GM23338 (cell line): ENCODE measurements around the gene EPS8L1. TPM values are rescaled to one million over a fixed set of nuclear protein-coding genes. Genes with fewer than 3 reads are reported as not detected.

Experiments used
- ATAC-seq: fragments of 200-7000 bp; cut with Tn5 transposase; 3 replicates; pipeline ENCODE4 v1.9.1; 2020
- DNase-seq: peaks from one replicate; pipeline ENCODE4 v3.0.0-alpha.2; 2015; ENCODE audit warnings: low spot score
- H2AFZ ChIP-seq: fragments of 200-600 bp; sonication (generic); 2 replicates; pipeline ENCODE4 v1.8.0; 2016; ENCODE audit warnings: antibody characterized with exemption, mild to moderate bottlenecking, moderate library complexity
- H3F3A ChIP-seq: fragments of 200-600 bp; sonication (generic); replicated peaks from 2 replicates; pipeline ENCODE4 v1.8.0; 2017; ENCODE audit warnings: antibody characterized with exemption, mixed run types, low read depth
- H3K27ac ChIP-seq: fragments of 200-600 bp; sonication (generic); 2 replicates; pipeline ENCODE4 v1.6.1; 2016; ENCODE audit warnings: low read depth
- H3K27me3 ChIP-seq: fragments of 200-600 bp; sonication (generic); 2 replicates; pipeline ENCODE4 v1.8.0; 2016; ENCODE audit warnings: mild to moderate bottlenecking, mixed run types, moderate library complexity; ENCODE audit not compliant: insufficient read depth
- H3K36me3 ChIP-seq: fragments of 200-600 bp; sonication (generic); 2 replicates; pipeline ENCODE4 v1.8.0; 2016; ENCODE audit warnings: mild to moderate bottlenecking; ENCODE audit not compliant: insufficient read depth
- H3K4me1 ChIP-seq: fragments of 200-600 bp; sonication (generic); 2 replicates; pipeline ENCODE4 v1.8.0; 2016; ENCODE audit warnings: mild to moderate bottlenecking, moderate library complexity; ENCODE audit not compliant: insufficient read depth
- H3K4me2 ChIP-seq: fragments of 200-600 bp; sonication (generic); 2 replicates; pipeline ENCODE4 v1.7.1; 2017; ENCODE audit warnings: mixed run types
- H3K4me3 ChIP-seq: fragments of 200-600 bp; sonication (generic); 2 replicates; pipeline ENCODE4 v1.6.1; 2016; ENCODE audit warnings: mixed run types
- H3K79me2 ChIP-seq: fragments of 200-600 bp; sonication (generic); replicated peaks from 2 replicates; pipeline ENCODE4 v1.8.0; 2017; ENCODE audit warnings: mild to moderate bottlenecking; ENCODE audit not compliant: insufficient read depth
- H3K9me2 ChIP-seq: fragments of 200-600 bp; sonication (generic); 2 replicates; pipeline ENCODE4 v1.8.0; 2017; ENCODE audit not compliant: insufficient read depth
- H4K20me1 ChIP-seq: fragments of 200-600 bp; sonication (generic); replicated peaks from 2 replicates; pipeline ENCODE4 v1.8.0; 2017; ENCODE audit warnings: mild to moderate bottlenecking; ENCODE audit not compliant: insufficient read depth
- H3K27ac Mint-ChIP-seq: 2 replicates; pipeline ENCODE4 v1.8.0; 2020; ENCODE audit warnings: inconsistent platforms, mild to moderate bottlenecking, moderate library complexity, mixed read lengths
- H3K27me3 Mint-ChIP-seq: 3 replicates; pipeline ENCODE4 v1.8.0; 2022; ENCODE audit warnings: low read depth, mild to moderate bottlenecking, moderate library complexity, mixed read lengths, inconsistent platforms; ENCODE audit not compliant: insufficient read depth, poor library complexity
- H3K36me3 Mint-ChIP-seq: 3 replicates; pipeline ENCODE4 v1.8.0; 2021; ENCODE audit warnings: low read depth, mild to moderate bottlenecking, inconsistent platforms, moderate library complexity, mixed read lengths
- H3K4me1 Mint-ChIP-seq: 3 replicates; pipeline ENCODE4 v1.8.0; 2020; ENCODE audit warnings: mild to moderate bottlenecking, inconsistent platforms, mixed read lengths
- H3K4me3 Mint-ChIP-seq: 3 replicates; pipeline ENCODE4 v1.8.0; 2021; ENCODE audit warnings: moderate library complexity, mild to moderate bottlenecking, inconsistent platforms, mixed read lengths
- H3K9me3 Mint-ChIP-seq: 3 replicates; pipeline ENCODE4 v1.8.0; 2020; ENCODE audit warnings: moderate library complexity, mild to moderate bottlenecking, inconsistent platforms, mixed read lengths
- CREB1 ChIP-seq: fragments of 250-450 bp; sonication (Bioruptor Pico); IDR thresholded peaks from 2 replicates; pipeline ENCODE4 v1.5.0; 2020; ENCODE audit warnings: low read depth, mild to moderate bottlenecking, moderate library complexity
- CTCF ChIP-seq, 2 experiments: fragments of 200-600 bp in 1 of 2; sonication (generic) in 1 of 2; conservative IDR thresholded peaks; 2 replicates each; pipeline versions ENCODE4 v1.5.1 to v1.6.1; 2016 to 2017; ENCODE audit warnings: antibody characterized with exemption in 2 of 2, low read depth in 2 of 2, mild to moderate bottlenecking in 2 of 2, moderate library complexity in 1 of 2
- ETS1 ChIP-seq: IDR thresholded peaks from 2 replicates; pipeline ENCODE4 v1.6.1; 2016; ENCODE audit warnings: antibody characterized with exemption
- EZH2 ChIP-seq: fragments of 200-600 bp; sonication (generic); IDR thresholded peaks from one replicate; pipeline ENCODE4 v1.8.0; 2017; ENCODE audit warnings: antibody characterized with exemption, mild to moderate bottlenecking, low read depth; ENCODE audit not compliant: unreplicated experiment
- EZH2phosphoT487 ChIP-seq: fragments of 200-600 bp; sonication (generic); IDR thresholded peaks from one replicate; pipeline ENCODE4 v1.8.1; 2018; ENCODE audit warnings: antibody characterized with exemption; ENCODE audit not compliant: unreplicated experiment
- JUNB ChIP-seq: IDR thresholded peaks from one replicate; pipeline ENCODE4 v1.6.1; 2016; ENCODE audit warnings: antibody characterized with exemption; ENCODE audit not compliant: unreplicated experiment
- NANOG ChIP-seq: IDR thresholded peaks from 2 replicates; pipeline ENCODE4 v1.6.1; 2016; ENCODE audit warnings: antibody characterized with exemption, borderline replicate concordance
- POLR2AphosphoS5 ChIP-seq: IDR thresholded peaks from 2 replicates; pipeline ENCODE4 v1.6.1; 2016; ENCODE audit warnings: antibody characterized with exemption, low read depth
- REST ChIP-seq: IDR thresholded peaks from one replicate; pipeline ENCODE4 v1.6.1; 2018; ENCODE audit warnings: antibody characterized with exemption; ENCODE audit not compliant: unreplicated experiment
- STAT1 ChIP-seq: IDR thresholded peaks from one replicate; pipeline ENCODE4 v1.6.1; 2016; ENCODE audit warnings: antibody characterized with exemption; ENCODE audit not compliant: unreplicated experiment
- ZNF114 ChIP-seq: fragments of 250-450 bp; sonication (Bioruptor Pico); IDR thresholded peaks from 2 replicates; pipeline ENCODE4 v1.5.0; 2020; ENCODE audit warnings: mild to moderate bottlenecking, moderate library complexity
- ZNF331 ChIP-seq: fragments of 250-450 bp; sonication (Bioruptor Pico); IDR thresholded peaks from 2 replicates; pipeline ENCODE4 v1.5.0; 2020; ENCODE audit warnings: low read depth, mild to moderate bottlenecking, moderate library complexity
- ZNF462 ChIP-seq: fragments of 250-450 bp; sonication (Bioruptor Pico); IDR thresholded peaks from 2 replicates; pipeline ENCODE4 v1.5.0; 2020; ENCODE audit warnings: mild to moderate bottlenecking, moderate library complexity
- polyA plus RNA-seq: library from polyadenylated mRNA; unstranded; fragments of >200 nt; fragmentation: Nextera tagmentation; extraction: Ambion mirVana; gene quantifications from 2 replicates; pipeline ENCODE4 v1.2.1, GENCODE V29; 2016
- total RNA-seq: library from RNA; depleted of rRNA; stranded (reverse); fragments of >200 nt; shearing (Covaris generic); gene quantifications from 2 replicates; pipeline ENCODE4 v1.2.3, GENCODE V29; 2014

EPS8L1 gene
- total and polyA plus RNA-seq, 2 experiments from 2014 or later: 47.5 to 51.2 TPM

GRCh38 chr19:55091126-55091910, 15.6 kb downstream of the EPS8L1 start:
- peaks cover 23% of the 10 kb centered on the region for H3K36me3 Mint-ChIP-seq
- no peak overlapping the region for H3K27ac ChIP-seq

More at GRCh38 chr19:55091126-55091910, 15.6 kb downstream of the EPS8L1 start:
- peak overlapping the region; percentile 92 for H3K4me2 ChIP-seq
- H3K27me3 ChIP-seq: no peaks in the 10 kb centered on the region
- 0 out of 3 replicates have a peak overlapping the region, but pooled peaks have one; percentile 64 for H3K4me3 Mint-ChIP-seq
- ATAC-seq: no peak
- peaks cover 39% of the 10 kb centered on the region for H3K27me3 Mint-ChIP-seq
- H3K4me1 Mint-ChIP-seq: peaks cover 39% of the 10 kb centered on the region
- no peaks in the 10 kb centered on the region for H3K9me2 ChIP-seq
- no peak overlapping the region for H3K27ac Mint-ChIP-seq
- no peak for DNase-seq
- H3F3A ChIP-seq: peaks cover 17% of the 10 kb centered on the region; the same call in 1 of the 2 replicates
- peaks cover 26% of the 10 kb centered on the region for H3K4me1 ChIP-seq
- peaks cover 5% of the 10 kb centered on the region for H4K20me1 ChIP-seq
- TF ChIP-seq CREB1 (CRISPR knock-in tag) (no peak), CTCF (conservative IDR thresholded peaks at IDR 0.05; ENCODE audit: low read depth in 2 of 2) (no peak), ZNF114 (CRISPR knock-in tag) (no peak), EZH2 (no peak), ETS1 (no peak), NANOG (no peak), STAT1 (no peak), POLR2AphosphoS5 (no peak), JUNB (no peak), REST (no peak), EZH2phosphoT487 (no peak), ZNF462 (CRISPR knock-in tag) (no peak), ZNF331 (CRISPR knock-in tag) (no peak)
- no peaks in the 10 kb centered on the region for H3K79me2 ChIP-seq
- H3K4me3 ChIP-seq: peak overlapping the region; percentile 80
- H2AFZ ChIP-seq: no peak overlapping the region
- no peaks in the 10 kb centered on the region for H3K36me3 ChIP-seq
- no peaks in the 10 kb centered on the region; the same call in 2 of the 3 replicates for H3K9me3 Mint-ChIP-seq
